HG02840 (cell line): ENCODE results near the gene OR52W1.
A peak's percentile ranks its signal among the peaks of the same experiment; 100 is the strongest.
"Not testable (repeated sequence)": the region's sequence is repeated elsewhere in the genome, so short reads cannot be mapped to it uniquely, and the experiment has no call there.

Experiments
- ATAC-seq: cut with Tn5 transposase; IDR thresholded peaks from one replicate; pipeline ENCODE4 v1.9.1; 2021; ENCODE audit warnings: mild to moderate bottlenecking, moderate library complexity, moderate number of reproducible peaks; ENCODE audit not compliant: unreplicated experiment, low FRiP score

The OR52W1 gene

GRCh38 chr11:6214530-6214929 lies 15.5 kb downstream of the OR52W1 start:
- no peak for ATAC-seq

DNA sequence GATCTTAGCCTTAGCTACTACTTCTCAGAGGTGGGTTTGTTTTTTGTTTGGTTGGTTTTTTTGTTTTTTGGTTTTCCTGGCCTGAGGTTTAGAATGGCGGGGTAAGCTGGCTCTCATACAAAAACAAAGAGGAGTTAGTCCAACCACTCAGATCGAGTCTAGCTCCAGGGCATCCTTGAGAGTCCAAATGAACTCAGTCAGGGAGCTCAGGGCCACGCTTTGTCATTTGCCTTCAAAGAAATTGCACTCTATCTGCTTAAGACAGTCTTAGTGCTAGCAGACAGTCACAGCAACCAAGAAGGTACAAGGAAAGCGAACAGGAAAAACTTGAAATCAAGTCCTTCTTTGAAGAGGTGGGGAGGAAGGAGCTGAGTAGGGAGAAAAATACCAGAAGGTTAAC lies 17.5 kb downstream of the OR52W1 start:
- ATAC-seq: no peak

GRCh38 chr11:6217722-6218121 lies 18.7 kb downstream of the OR52W1 start:
- no peak for ATAC-seq

DNA sequence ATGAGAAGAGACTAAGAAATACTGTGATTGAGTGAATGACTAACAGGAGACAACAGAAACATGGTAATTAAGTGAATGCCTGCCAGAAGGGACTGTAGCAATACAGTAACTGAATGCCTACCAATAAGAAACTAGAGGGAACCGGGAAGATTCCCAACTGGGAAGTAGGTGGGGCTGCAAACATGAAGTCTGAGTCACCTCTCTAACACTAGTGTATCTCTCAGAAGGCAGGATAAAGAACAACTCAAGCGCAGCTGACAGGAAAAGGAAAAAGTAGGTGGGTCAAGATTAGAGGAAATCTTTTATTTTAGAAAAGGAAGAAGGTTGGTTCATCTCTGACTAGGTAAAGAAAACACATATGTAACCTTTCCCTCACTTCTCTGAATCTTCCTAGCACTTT lies 20.3 kb downstream of the OR52W1 start:
- ATAC-seq: no peak

DNA sequence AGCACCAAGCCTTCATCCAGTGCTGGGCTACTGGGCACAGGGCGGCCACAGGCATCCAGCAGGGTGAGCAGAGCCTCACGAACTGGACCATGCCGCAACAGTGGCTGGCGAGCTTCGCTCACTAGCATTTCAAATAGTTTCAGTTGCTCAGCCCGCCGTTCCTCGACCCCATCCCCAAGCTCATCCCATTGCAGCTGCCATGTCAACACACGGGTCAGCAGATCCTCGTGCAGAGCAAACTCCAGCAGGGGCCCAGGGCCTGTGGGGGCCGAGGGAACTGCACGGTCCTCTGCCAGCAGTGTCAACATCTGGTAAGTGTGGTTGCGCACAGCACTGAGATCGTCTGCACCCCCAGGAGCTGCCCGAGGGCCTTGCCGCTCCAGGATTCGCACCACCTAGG lies 24.8 kb downstream of the OR52W1 start:
- ATAC-seq: no peak

DNA sequence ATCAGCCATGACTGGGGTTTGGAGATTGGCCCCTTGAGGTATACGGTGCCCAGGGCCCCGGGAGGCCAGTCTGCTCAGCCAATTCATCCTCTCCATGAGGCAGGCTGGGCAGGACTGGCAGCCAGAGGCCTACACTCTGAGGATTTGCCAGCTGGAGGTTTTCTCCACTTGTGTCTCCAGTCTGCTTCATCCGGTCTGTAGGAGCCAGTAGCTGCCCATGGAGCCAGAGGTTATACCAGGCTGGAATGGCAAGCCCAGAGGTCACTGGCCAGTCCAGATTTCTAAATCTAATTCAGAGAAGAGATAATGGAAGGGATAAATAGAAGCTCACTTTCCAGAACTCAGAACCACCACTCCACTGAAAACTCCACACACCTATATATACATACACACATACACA lies 25.4 kb downstream of the OR52W1 start:
- no peak for ATAC-seq

DNA sequence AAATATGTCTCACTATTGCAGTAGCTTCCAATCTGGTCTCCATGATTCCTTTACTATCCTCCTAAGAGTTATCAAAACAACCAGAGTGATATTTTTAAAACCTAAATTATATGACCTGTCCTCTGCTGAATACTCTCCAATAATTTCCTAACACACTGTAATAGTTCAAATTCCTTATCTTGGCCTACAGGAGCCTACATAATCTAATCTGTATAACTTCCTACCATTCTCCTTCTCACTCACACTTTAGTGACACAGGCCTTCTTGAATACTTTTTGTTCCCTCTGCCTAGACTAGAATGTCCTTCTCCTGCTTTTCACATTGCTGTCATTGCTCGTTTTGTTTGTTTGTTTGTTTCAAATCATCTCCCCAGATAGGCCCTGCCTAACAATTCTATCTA lies 26.0 kb downstream of the OR52W1 start:
- ATAC-seq: no peak

DNA sequence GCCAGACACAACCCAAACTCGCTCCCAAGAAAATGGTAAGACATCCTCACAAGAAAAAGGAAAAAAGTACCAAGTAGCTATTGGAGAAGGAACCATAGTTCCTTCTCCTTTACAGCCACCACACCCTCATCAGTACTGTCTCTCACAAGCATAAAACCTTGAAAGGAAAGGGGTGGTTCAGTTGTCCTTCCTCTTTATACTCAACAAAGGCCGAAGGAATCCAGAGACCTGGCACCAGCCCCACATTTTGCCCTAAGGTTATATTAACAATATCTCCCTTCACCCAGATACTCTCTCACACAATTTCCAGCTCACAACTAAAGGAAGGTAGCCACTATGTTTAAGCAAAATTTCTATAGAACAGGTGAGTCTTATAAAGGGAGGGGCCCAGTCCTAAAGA lies 26.9 kb downstream of the OR52W1 start:
- ATAC-seq: no peak

- no peak for ATAC-seq
Measured at GRCh38 chr11:6228520-6228919, 29.5 kb downstream of the OR52W1 start.

DNA sequence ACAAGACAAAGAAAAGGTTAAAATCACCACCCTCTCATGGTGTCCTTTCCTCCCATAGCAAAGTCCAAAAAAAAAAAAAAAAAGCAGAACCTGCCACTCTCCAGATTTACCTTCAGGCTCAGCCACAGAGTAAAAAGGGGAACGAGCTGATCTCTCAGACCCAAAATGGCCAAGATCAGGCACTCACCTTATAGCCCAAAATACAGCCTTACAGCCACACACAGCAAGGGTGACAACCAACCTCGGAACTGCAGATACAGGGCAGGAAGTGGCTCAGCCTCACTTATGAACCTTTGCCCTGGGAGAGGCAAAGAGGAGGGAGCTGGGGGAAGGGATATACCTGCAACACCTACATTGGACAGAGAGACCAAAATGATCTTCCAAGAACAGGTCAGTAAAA lies 30.9 kb downstream of the OR52W1 start:
- ATAC-seq: no peak

- ATAC-seq: no peak
Measured at GRCh38 chr11:6232899-6233298, 33.9 kb downstream of the OR52W1 start.

DNA sequence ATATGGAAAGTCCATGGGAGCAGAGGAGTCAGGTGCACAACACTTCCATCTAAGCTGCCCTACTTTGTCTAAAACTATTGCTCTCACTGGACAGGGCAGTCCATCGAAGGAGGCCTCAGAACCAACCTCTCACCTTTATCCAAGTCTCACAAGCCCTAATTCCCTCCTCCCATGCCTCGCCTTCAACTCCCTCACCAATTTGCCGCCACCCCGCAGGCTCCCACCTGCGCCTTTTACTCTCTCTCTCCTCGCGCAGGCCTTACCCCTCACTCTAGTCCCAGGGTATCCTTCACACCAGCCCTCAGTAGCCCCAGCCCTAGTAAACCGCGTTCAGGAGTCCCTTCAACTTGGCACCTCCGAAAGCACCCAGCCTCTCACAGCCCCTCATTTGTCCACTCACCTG lies 35.0 kb downstream of the OR52W1 start:
- ATAC-seq: no peak

GRCh38 chr11:6234387-6235107 lies 35.5 kb downstream of the OR52W1 start, which contains the start of gene FHIP1B:
TSS of gene FHIP1B (minus strand) at chr11:6234636. CDS start at chr11:6224516, 10,120 bp downstream.
- peak; percentile 98 for ATAC-seq

DNA sequence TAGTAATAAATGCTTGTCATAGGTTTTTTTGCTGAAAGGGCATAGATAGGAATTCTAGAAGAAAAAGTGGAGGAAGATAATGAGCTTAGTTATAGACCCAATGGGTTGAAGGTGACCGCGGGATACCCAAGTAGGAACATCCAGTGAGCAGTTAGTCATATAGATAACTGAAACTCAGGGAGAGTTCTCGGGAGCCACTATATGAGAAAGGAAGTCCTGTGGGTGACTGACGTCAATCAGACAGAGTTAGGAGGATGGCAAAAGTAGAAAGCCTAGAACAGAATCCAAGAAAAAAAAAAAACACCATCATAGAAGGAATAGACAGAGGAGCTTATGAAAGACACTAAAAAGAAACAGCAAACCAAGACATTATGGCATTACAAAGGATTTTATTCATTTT lies 38.2 kb downstream of the OR52W1 start:
- no peak for ATAC-seq

- ATAC-seq: no peak
Measured at GRCh38 chr11:6237761-6238302, 38.8 kb downstream of the OR52W1 start.

GRCh38 chr11:6238902-6239301 lies 39.9 kb downstream of the OR52W1 start, which contains the start of gene CNGA4:
TSS of gene CNGA4 (plus strand) at chr11:6239089. CDS start at chr11:6239207, 118 bp downstream.
- ATAC-seq: no peak

GRCh38 chr11:6240139-6240538 lies 41.1 kb downstream of the OR52W1 start:
- no peak for ATAC-seq

- ATAC-seq: no peak
Measured at GRCh38 chr11:6240781-6241180, 41.8 kb downstream of the OR52W1 start.

- ATAC-seq: no peak
Measured at GRCh38 chr11:6241316-6241715, 42.3 kb downstream of the OR52W1 start.

DNA sequence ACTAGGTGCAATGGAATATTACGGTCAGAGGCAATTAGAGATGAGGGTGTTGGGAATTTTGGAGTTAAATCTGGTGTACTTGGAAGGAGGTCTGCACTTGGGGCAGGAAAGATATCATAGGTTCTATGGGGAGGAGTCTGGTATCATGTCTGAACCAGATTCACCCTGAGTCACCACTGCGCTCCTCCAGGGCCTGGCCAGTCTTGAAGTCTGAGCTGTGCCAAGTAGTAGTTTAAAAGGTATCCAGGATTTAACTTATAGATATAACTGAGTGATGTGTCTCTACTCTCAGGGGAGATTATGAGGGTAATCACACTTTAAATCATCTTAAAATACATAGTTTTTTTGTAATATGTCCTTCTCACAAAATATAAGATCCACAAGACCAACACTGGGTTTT lies 46.5 kb downstream of the OR52W1 start:
- ATAC-seq: no peak

DNA sequence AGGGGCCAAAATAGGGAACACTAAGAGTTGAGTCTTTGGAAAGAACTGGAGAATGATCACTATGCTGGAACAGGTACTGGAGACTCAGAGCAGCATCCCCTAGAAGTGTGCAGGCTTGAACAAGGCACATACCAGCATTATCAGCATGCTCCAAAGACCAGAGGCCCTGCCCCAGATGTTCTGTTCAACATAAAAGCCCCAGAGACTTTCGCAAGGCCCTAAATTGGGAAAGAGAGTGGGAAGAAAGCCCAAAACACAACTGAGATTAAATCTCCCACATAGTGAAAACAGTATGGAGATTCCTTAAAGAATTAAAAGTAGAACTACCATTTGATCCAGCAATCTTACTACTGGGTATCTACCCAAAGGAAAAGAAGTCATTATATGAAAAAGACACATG lies 49.2 kb downstream of the OR52W1 start:
- no peak for ATAC-seq

DNA sequence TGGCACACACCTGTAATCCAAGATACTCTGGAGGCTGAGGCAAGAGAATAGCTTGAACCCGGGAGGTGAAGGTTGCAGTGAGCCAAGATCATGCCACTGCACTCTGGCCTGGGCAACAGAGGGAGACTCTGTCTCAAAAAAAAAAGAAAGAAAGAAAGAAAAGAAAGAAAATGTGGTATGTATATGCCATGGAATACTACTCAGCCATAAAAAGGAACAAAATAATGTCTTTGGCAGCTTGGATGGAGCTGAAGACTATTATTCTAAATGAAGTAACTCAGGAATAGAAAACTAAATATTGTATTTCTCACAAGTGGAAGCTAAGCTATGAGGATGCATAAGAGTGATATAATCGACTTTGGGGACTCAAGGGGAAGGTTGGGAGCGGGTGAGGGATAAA lies 49.9 kb downstream of the OR52W1 start:
- ATAC-seq: not testable (repeated sequence)
